Right renal cortex interstitium (tissue), 3 donors: ENCODE data around the gene WDR12. TPM values are rescaled to one million over a fixed set of nuclear protein-coding genes. Genes with fewer than 3 reads are reported as not detected.
"Not testable (repeated sequence)": the region's sequence is repeated elsewhere in the genome, so short reads cannot be mapped to it uniquely, and the experiment has no call there.

Source experiments
- DNase-seq, 3 donors: peaks; one replicate each; pipeline ENCODE4 v3.0.0-alpha.2; 2013; ENCODE audit warnings: low read depth in 3 of 3, low spot score in 2 of 3
- polyA plus RNA-seq, 3 donors: library from polyadenylated mRNA; unstranded; fragments of 120-200 nt; gene quantifications; one replicate each; pipeline ENCODE4 v1.2.1, GENCODE V29; 2013; ENCODE audit not compliant: insufficient read length in 3 of 3

WDR12 gene
- polyA plus RNA-seq, 3 donors: 126 to 143 (median 135) TPM

DNA sequence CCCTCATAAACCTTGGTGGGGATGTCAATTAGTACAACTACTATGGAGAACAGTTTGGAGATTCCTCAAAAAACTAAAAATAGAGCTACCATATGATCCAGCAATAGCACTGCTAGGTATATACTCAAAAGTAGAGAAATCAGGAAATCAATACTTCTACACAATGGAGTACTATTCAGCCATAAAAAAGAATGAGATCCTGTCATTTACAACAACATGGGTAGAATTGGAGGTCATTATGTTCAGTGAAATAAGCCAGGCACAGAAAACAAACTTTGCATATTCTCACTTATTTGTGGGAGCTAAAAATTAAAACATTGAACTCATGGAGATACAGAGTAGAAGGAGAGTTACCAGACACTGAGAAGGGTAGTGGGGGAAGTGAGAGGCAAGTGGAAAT lies 6.0 kb downstream of the WDR12 start:
- not testable (repeated sequence) for DNase-seq

- DNase-seq: no peak
Measured at GRCh38 chr2:202885190-202885589, 26.3 kb downstream of the WDR12 start.

- no peak for DNase-seq
Measured at GRCh38 chr2:202883987-202884675, 27.3 kb downstream of the WDR12 start.

GRCh38 chr2:202881570-202881969 lies 29.9 kb downstream of the WDR12 start:
- DNase-seq: no peak

- DNase-seq: no peak
Measured at GRCh38 chr2:202877699-202878098, 33.8 kb downstream of the WDR12 start.

DNA sequence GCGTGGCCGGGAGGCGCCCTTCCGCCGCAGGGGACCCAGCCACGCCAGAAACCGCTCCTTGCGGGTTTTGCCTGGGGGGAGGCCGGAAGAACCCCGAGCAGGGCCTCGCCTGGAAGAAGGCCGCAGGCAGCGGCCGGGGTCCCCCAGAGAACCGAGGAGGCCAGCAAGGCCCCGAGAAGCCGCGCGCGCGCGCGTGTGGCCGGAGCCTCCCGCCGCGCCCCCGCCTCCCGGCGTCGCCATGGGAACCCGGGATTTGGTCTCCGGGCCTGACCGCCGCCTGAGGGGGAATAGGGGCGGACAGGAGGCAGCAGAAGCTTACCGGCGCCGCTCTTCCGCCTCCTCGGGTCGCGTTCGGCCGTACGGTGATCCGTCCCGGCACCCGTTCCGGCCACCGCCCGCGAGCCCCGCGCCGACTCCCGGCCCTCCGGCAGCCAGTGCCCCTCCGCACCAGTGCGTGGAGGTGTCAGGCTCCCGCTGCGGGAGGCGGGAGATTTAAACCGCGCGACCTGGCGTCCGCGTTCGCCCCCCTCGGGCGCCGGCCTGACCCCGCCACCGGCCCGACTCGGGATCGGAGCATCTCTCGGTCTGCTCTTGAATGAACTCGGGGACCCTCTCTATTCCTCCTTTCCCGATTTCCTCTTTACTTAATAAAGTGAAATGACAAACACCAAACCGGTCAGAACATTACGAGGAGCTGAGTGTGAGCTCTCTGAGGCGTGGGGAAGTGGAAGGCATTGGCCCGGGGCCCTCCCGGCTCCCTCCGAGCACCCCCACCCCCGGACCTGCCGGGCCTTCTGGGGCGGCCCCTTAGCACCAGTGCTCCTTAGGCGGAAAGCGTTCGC lies 40.0 kb downstream of the WDR12 start, which contains the start of gene ICA1L:
Gene ICA1L, minus strand, starts transcription at position 467 of the 842 bp plus-strand sequence. CDS start 42,757 bp downstream, outside the sequence.
- peak; percentile 45 to 74 (median 70) for DNase-seq

DNA sequence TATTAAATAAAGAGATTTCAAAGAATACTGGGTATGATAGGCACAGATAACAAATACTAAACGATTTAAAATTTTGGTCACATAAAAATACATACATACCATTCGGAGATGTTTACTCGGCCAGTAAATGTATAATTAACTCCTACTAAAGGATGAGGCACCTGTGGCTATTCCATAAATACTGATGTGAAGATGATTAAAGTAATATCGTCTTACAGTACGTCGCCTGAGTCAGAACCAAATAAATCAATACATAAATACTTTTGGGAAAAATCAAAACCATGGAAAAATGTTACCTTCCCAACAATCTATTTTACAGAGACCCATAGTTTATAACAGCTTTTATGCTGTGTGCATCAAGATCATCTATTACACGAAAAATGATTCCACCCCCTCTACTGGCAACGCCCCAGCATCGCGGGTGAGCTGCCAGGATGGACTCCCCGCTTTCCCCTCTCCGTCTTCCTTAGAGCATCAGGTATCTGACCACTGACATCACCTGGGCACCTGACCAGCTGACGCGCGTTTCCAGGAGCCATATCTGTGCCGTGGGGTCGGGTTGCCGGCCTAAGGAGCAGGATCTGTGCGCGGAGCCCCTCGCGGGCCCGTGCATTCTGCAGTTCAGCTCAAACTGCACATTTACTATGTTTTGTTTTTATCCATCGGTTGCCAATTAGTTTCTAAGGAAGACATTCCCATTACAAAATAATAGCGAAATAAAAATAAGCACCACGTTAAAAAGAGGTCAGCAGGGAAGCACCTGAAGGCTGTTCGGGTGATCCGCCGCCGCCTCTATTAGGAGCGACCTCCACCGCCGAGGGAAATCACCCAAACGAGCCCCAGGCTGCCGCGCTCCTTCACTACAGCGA lies 40.8 kb downstream of the WDR12 start:
- peak; percentile 49 to 61 (median 58) for DNase-seq

DNA sequence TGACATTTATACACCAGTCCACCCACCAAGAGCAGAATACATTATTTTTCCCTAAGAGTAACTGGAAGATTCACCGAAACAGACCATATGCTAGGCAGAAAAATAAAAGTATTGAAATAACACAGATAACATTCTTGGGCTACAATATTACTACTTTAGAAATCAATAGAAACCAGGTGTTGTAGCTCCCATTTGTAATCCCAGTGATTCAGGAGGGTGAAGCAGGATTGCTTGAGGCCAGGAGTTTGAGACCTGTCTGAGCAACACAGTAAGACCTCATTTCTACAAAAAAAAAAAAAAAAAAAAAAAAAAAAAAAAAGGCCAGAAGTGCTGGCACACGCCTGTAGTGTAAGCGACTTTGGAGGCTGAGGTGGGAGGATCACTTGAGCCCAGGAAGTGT lies 49.5 kb downstream of the WDR12 start:
- no peak for DNase-seq

DNA sequence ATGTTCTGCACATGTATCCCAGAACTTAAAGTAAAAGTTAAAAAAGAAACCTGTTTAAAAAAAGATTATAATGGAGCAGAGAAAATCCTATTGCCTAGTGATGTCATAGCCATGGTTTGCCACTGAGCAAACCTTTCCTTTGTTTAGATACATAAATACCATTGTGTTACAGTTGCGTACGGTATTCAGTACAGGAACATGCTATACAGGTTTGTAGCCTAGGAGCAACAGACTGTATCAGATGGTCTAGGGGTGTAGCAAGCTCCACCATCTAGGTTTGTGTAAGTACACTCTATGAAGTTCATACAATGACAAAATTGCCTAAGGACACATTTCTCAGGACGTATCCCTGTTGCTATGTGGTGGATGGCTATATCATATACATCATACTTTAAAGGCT lies 52.9 kb downstream of the WDR12 start:
- no peak for DNase-seq

DNA sequence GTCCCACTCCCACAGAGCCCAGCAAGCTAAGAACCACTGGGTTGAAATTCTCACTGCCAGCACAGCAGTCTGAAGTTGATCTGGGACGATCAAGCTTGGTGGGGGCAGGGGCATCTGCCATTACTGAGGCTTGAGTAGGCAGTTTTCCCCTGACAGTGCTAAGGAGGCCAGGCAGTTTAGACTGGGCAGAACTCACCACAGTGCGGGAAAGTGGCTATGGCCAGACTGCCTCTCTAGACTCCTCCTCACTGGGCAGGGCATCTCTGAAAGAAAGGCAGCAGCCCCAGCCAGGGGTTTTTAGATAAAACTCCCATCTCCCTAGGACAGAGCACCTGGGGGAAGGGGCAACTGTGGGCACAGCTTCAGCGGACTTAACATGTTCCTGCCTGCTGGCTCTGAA lies 62.1 kb downstream of the WDR12 start:
- DNase-seq: not testable (repeated sequence)

DNA sequence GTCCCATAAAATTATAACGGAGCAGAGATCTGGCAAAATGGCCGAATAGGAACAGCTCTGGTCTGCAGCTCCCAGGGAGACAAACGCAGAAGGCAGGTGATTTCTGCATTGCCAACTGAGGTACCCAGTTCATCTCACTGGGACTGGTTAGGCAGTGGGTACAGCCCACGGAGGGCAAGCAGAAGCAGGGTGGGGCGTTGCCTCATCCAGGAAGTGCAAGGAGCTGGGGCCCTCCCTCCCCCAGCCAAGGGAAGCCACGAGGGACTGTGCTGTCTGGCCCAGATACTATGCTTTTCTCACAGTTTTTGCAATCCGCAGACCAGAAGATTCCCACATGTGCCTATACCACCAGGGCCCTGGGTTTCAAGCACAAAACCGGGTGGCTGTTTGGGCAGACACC lies 62.7 kb downstream of the WDR12 start:
- DNase-seq: no peak

- no peak for DNase-seq
Measured at GRCh38 chr2:202847693-202848524, 63.6 kb downstream of the WDR12 start.

GRCh38 chr2:202844656-202845055 lies 66.8 kb downstream of the WDR12 start:
- DNase-seq: no peak

- DNase-seq: no peak
Measured at GRCh38 chr2:202842690-202843089, 68.8 kb downstream of the WDR12 start.

DNA sequence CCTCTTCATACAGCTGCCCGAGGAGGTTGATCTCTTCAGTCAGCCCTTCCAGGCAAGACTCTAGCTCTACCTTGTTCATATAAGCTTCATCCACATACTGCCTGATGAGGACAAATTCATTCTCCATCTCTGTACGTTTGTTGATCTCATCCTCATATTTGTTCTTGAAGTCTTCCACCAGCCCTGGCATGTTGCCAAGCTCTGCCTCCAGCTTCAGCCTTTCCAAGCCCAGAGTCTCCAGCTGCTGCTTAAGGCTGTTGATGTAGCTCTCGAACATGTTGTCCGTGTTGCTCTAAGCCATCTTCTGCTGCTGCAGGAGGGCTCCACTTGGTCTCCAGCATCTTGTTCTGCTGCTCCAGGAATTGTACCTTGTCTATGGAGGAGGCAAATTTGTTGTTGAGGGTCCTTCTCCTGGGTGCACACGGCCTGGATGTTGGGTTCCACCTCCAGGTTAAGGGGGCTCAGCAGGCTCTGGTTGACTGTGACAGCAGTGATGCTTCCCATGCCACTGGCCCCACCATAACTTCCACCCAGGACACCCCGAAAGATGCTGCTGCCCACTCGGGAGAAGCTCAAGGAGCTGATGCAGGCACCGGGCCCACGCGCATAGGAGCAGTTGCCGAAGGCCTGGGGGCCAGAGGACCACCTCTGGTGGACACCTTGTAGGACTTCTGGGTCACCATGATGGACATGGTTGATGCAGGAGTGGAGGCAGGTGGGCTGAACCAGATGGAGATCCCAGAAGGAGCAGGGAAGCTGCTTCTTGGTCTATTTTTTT lies 70.2 kb downstream of the WDR12 start:
- DNase-seq: no peak

DNA sequence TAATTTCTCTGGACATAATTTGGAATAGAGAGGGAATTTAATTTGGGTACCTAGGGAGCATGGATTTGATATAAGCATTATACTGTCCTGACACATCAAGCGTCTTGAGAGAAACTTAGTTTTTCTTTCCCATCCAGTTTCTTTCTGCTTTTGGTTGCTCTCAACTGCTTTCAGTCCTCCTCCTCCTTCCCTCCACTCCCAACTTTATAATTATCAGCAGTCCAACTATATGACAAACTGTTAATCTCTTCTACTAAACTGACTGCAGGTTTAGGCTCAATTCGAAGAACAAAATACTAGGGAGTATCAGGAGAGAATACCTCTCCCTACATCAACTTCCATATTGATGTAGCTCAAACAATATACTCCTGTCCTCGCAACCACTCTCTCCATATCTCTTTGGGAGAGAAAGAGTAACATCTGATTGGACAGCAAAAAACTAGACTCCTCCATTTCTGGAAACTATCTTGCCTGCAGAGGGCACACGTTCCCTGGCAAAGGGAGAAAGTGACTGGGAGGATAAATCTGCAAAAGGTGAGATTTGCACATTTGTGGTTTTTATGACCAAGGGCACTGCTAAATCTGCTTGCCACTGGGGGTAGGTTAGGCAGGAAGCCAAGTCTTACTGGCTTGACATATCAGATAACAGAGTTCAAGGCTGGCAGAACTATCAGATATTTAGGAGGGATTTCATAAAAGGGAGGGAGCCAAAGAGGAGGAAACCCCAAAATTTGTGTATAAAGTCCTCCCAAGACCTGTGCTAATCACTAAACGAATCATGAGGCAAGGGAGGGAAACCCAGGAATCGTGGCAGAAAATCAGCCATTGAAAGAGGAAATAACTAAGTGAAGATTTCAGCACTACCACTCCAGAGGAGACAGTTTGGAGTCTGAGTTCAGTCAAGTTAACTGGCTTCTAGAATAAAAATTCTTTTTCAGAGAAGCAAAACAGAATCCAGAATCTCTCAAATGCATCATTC lies 79.9 kb downstream of the WDR12 start:
- peak in 1 of 3 donors; percentile 21 for DNase-seq

- DNase-seq: no peak
Measured at GRCh38 chr2:202824901-202825300, 86.6 kb downstream of the WDR12 start.
